HEK293 (cell line): ENCODE results near the gene SCAF11.

ENCODE experiments used
- BCL11B ChIP-seq: fragments of 450-650 bp; formaldehyde crosslinking; IDR thresholded peaks from 2 replicates; pipeline ENCODE4 v1.5.1; 2016; ENCODE audit warnings: low read depth, missing biosample characterization, missing genetic modification characterization
- GLIS1 ChIP-seq: fragments of 450-650 bp; formaldehyde crosslinking; IDR thresholded peaks from 2 replicates; pipeline ENCODE4 v1.5.1; 2016; ENCODE audit warnings: missing biosample characterization, missing genetic modification characterization
- HOXD13 ChIP-seq: sonication (generic); formaldehyde crosslinking; IDR thresholded peaks from 2 replicates; pipeline ENCODE4 v1.8.0; 2022; ENCODE audit warnings: missing genetic modification reagents, borderline replicate concordance
- MEIS1 ChIP-seq: sonication (generic); formaldehyde crosslinking; IDR thresholded peaks from 2 replicates; pipeline ENCODE4 v1.8.1; 2022; ENCODE audit warnings: missing genetic modification reagents, mild to moderate bottlenecking, borderline replicate concordance
- SP7 ChIP-seq: fragments of 450-650 bp; formaldehyde crosslinking; IDR thresholded peaks from 2 replicates; pipeline ENCODE4 v1.5.1; 2016; ENCODE audit warnings: missing biosample characterization, missing genetic modification characterization
- ZBTB1 ChIP-seq: fragments of 450-650 bp; formaldehyde crosslinking; IDR thresholded peaks from 2 replicates; pipeline ENCODE4 v1.5.1; 2016; ENCODE audit warnings: missing biosample characterization, missing genetic modification characterization
- ZBTB11 ChIP-seq: fragments of 450-650 bp; formaldehyde crosslinking; conservative IDR thresholded peaks from 2 replicates; pipeline ENCODE4 v1.5.1; 2016; ENCODE audit warnings: low read depth, missing biosample characterization, missing genetic modification characterization
- ZEB2 ChIP-seq: fragments of 450-650 bp; formaldehyde crosslinking; IDR thresholded peaks from 2 replicates; pipeline ENCODE4 v1.5.1; 2016; ENCODE audit warnings: missing biosample characterization, missing genetic modification characterization
- ZFP3 ChIP-seq: fragments of 450-650 bp; formaldehyde crosslinking; IDR thresholded peaks from 2 replicates; pipeline ENCODE4 v1.5.1; 2016; ENCODE audit warnings: low read depth, missing biosample characterization, missing genetic modification characterization
- ZNF10 ChIP-seq: fragments of 450-650 bp; formaldehyde crosslinking; IDR thresholded peaks from 2 replicates; pipeline ENCODE4 v1.5.1; 2017; ENCODE audit warnings: missing biosample characterization, missing genetic modification characterization
- ZNF133 ChIP-seq: fragments of 450-650 bp; formaldehyde crosslinking; IDR thresholded peaks from 2 replicates; pipeline ENCODE4 v1.5.1; 2016; ENCODE audit warnings: missing biosample characterization, missing genetic modification characterization
- ZNF140 ChIP-seq: fragments of 450-650 bp; formaldehyde crosslinking; IDR thresholded peaks from 2 replicates; pipeline ENCODE4 v1.5.1; 2016; ENCODE audit warnings: missing biosample characterization, missing genetic modification characterization
- ZNF157 ChIP-seq: fragments of 450-650 bp; formaldehyde crosslinking; IDR thresholded peaks from 2 replicates; pipeline ENCODE4 v1.5.1; 2016; ENCODE audit warnings: missing biosample characterization, missing genetic modification characterization
- ZNF16 ChIP-seq: fragments of 450-650 bp; formaldehyde crosslinking; IDR thresholded peaks from 2 replicates; pipeline ENCODE4 v1.5.1; 2016; ENCODE audit warnings: low read depth, missing biosample characterization, missing genetic modification characterization
- ZNF175 ChIP-seq: fragments of 450-650 bp; formaldehyde crosslinking; IDR thresholded peaks from 2 replicates; pipeline ENCODE4 v1.5.1; 2016; ENCODE audit warnings: missing biosample characterization, missing genetic modification characterization
- ZNF223 ChIP-seq: fragments of 450-650 bp; formaldehyde crosslinking; IDR thresholded peaks from 2 replicates; pipeline ENCODE4 v1.5.1; 2016; ENCODE audit warnings: missing biosample characterization, missing genetic modification characterization
- ZNF274 ChIP-seq, 2 experiments: fragments of 200-500 bp in 1 of 2; fragments of 450-650 bp in 1 of 2; sonication (Bioruptor generic) in 1 of 2; formaldehyde crosslinking in 1 of 2; IDR thresholded peaks; 2 replicates each; pipeline versions ENCODE4 v1.5.1 to v1.6.1; 2014 to 2016; ENCODE audit warnings: borderline replicate concordance in 1 of 2, inconsistent platforms in 1 of 2, low read length in 1 of 2, missing biosample characterization in 1 of 2, missing genetic modification characterization in 1 of 2
- ZNF416 ChIP-seq: fragments of 450-650 bp; formaldehyde crosslinking; IDR thresholded peaks from 2 replicates; pipeline ENCODE4 v1.5.1; 2016; ENCODE audit warnings: missing biosample characterization, missing genetic modification characterization
- ZNF426 ChIP-seq: fragments of 450-650 bp; formaldehyde crosslinking; IDR thresholded peaks from 2 replicates; pipeline ENCODE4 v1.5.1; 2017; ENCODE audit warnings: missing biosample characterization, missing genetic modification characterization, mild to moderate bottlenecking, inconsistent platforms, moderate library complexity
- ZNF433 ChIP-seq: fragments of 450-650 bp; formaldehyde crosslinking; IDR thresholded peaks from 2 replicates; pipeline ENCODE4 v1.5.1; 2016; ENCODE audit warnings: missing biosample characterization, missing genetic modification characterization, low read depth
- ZNF510 ChIP-seq: fragments of 450-650 bp; formaldehyde crosslinking; IDR thresholded peaks from 2 replicates; pipeline ENCODE4 v1.5.1; 2018; ENCODE audit warnings: mild to moderate bottlenecking, missing genetic modification characterization, missing biosample characterization; ENCODE audit not compliant: insufficient replicate concordance
- ZNF521 ChIP-seq: fragments of 450-650 bp; formaldehyde crosslinking; IDR thresholded peaks from 2 replicates; pipeline ENCODE4 v1.5.1; 2017; ENCODE audit warnings: missing biosample characterization, mild to moderate bottlenecking, missing genetic modification characterization
- ZNF529 ChIP-seq: fragments of 450-650 bp; formaldehyde crosslinking; IDR thresholded peaks from 2 replicates; pipeline ENCODE4 v1.5.1; 2017; ENCODE audit warnings: missing genetic modification characterization, missing biosample characterization; ENCODE audit not compliant: insufficient replicate concordance
- ZNF548 ChIP-seq: fragments of 450-650 bp; formaldehyde crosslinking; IDR thresholded peaks from 2 replicates; pipeline ENCODE4 v1.5.1; 2016; ENCODE audit warnings: missing biosample characterization, missing genetic modification characterization
- ZNF555 ChIP-seq: fragments of 450-650 bp; formaldehyde crosslinking; conservative IDR thresholded peaks from 2 replicates; pipeline ENCODE4 v1.5.1; 2017; ENCODE audit warnings: missing biosample characterization, mild to moderate bottlenecking, missing genetic modification characterization, inconsistent platforms
- ZNF610 ChIP-seq: fragments of 450-650 bp; formaldehyde crosslinking; IDR thresholded peaks from 2 replicates; pipeline ENCODE4 v1.5.1; 2016; ENCODE audit warnings: missing biosample characterization, missing genetic modification characterization, borderline replicate concordance
- ZNF623 ChIP-seq: fragments of 450-650 bp; formaldehyde crosslinking; IDR thresholded peaks from 2 replicates; pipeline ENCODE4 v1.5.1; 2016; ENCODE audit warnings: missing biosample characterization, missing genetic modification characterization
- ZNF654 ChIP-seq: fragments of 450-650 bp; formaldehyde crosslinking; IDR thresholded peaks from 2 replicates; pipeline ENCODE4 v1.5.1; 2016; ENCODE audit warnings: low read depth, missing biosample characterization, missing genetic modification characterization
- ZNF670 ChIP-seq: fragments of 450-650 bp; formaldehyde crosslinking; IDR thresholded peaks from 2 replicates; pipeline ENCODE4 v1.5.1; 2016; ENCODE audit warnings: missing biosample characterization, missing genetic modification characterization, low read depth
- ZNF791 ChIP-seq: fragments of 450-650 bp; formaldehyde crosslinking; IDR thresholded peaks from 2 replicates; pipeline ENCODE4 v1.5.1; 2016; ENCODE audit warnings: missing biosample characterization, missing genetic modification characterization
- ZSCAN5A ChIP-seq: fragments of 450-650 bp; formaldehyde crosslinking; IDR thresholded peaks from 2 replicates; pipeline ENCODE4 v1.5.1; 2016; ENCODE audit warnings: missing biosample characterization, missing genetic modification characterization
- TF ChIP-seq, protein P1 (sequence below): fragments of 450-650 bp; IDR thresholded peaks from 2 replicates; pipeline ENCODE4 v1.5.1; 2018; ENCODE audit warnings: missing biosample characterization, missing genetic modification characterization
- TF ChIP-seq, protein P2 (sequence below): fragments of 450-650 bp; formaldehyde crosslinking; IDR thresholded peaks from 2 replicates; pipeline ENCODE4 v1.5.1; 2016; ENCODE audit warnings: missing biosample characterization, missing genetic modification characterization

SCAF11 gene

GRCh38 chr12:45989721-45990467 is 480 bp downstream of the SCAF11 start (continued):
- TF ChIP-seq ZNF623 (tag by site-specific recombination) (0 out of 2 replicates have a peak, but pooled peaks have one; percentile 6), ZNF510 (tag by site-specific recombination) (no peak), ZFP3 (tag by site-specific recombination) (no peak), ZNF133 (tag by site-specific recombination) (no peak), ZNF555 (tag by site-specific recombination) (no peak), ZEB2 (tag by site-specific recombination) (no peak), ZNF791 (tag by site-specific recombination) (no peak), ZNF157 (tag by site-specific recombination) (no peak), ZNF670 (tag by site-specific recombination) (no peak), ZNF10 (tag by site-specific recombination) (no peak), ZSCAN5A (tag by site-specific recombination) (peak; percentile 51; the same call in 1 of the 2 replicates), HOXD13 (CRISPR knock-in tag) (0 out of 2 replicates have a peak, but pooled peaks have one; percentile 16), ZNF416 (tag by site-specific recombination) (no peak), ZNF521 (tag by site-specific recombination) (no peak), SP7 (no peak; the same call in 1 of the 2 replicates), ZNF140 (tag by site-specific recombination) (no peak), GLIS1 (tag by site-specific recombination) (no peak), ZNF426 (tag by site-specific recombination) (no peak), ZNF223 (tag by site-specific recombination) (no peak), ZNF175 (no peak), BCL11B (tag by site-specific recombination) (no peak; the same call in 1 of the 2 replicates), ZNF529 (no peak), ZBTB11 (tag by site-specific recombination) (no peak; the same call in none of the 2 replicates), ZNF433 (tag by site-specific recombination) (no peak), MEIS1 (CRISPR knock-in tag) (no peak; the same call in 1 of the 2 replicates), ZNF654 (tag by site-specific recombination) (no peak), ZNF16 (tag by site-specific recombination) (no peak), ZBTB1 (no peak), ZNF610 (tag by site-specific recombination) (no peak), ZNF274 (IDR thresholded peaks at IDR 0.05; ENCODE audit: low read length) (no peak), ZNF274 (tag by site-specific recombination; IDR thresholded peaks at IDR 0.05; ENCODE audit: borderline replicate concordance) (no peak), ZNF548 (tag by site-specific recombination) (no peak)
- TF ChIP-seq, protein P1, sequence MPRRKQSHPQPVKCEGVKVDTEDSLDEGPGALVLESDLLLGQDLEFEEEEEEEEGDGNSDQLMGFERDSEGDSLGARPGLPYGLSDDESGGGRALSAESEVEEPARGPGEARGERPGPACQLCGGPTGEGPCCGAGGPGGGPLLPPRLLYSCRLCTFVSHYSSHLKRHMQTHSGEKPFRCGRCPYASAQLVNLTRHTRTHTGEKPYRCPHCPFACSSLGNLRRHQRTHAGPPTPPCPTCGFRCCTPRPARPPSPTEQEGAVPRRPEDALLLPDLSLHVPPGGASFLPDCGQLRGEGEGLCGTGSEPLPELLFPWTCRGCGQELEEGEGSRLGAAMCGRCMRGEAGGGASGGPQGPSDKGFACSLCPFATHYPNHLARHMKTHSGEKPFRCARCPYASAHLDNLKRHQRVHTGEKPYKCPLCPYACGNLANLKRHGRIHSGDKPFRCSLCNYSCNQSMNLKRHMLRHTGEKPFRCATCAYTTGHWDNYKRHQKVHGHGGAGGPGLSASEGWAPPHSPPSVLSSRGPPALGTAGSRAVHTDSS (tag by site-specific recombination), result no peak
- TF ChIP-seq, protein P2, sequence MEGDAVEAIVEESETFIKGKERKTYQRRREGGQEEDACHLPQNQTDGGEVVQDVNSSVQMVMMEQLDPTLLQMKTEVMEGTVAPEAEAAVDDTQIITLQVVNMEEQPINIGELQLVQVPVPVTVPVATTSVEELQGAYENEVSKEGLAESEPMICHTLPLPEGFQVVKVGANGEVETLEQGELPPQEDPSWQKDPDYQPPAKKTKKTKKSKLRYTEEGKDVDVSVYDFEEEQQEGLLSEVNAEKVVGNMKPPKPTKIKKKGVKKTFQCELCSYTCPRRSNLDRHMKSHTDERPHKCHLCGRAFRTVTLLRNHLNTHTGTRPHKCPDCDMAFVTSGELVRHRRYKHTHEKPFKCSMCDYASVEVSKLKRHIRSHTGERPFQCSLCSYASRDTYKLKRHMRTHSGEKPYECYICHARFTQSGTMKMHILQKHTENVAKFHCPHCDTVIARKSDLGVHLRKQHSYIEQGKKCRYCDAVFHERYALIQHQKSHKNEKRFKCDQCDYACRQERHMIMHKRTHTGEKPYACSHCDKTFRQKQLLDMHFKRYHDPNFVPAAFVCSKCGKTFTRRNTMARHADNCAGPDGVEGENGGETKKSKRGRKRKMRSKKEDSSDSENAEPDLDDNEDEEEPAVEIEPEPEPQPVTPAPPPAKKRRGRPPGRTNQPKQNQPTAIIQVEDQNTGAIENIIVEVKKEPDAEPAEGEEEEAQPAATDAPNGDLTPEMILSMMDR (tag by site-specific recombination), result 0 out of 2 replicates have a peak, but pooled peaks have one; percentile 7
